K562 (cell line): Measurements from ENCODE around the gene C4orf51. TPM values are rescaled to one million over a fixed set of nuclear protein-coding genes. Genes with fewer than 3 reads are reported as not detected.

ENCODE experiments used
- ATAC-seq: fragments of 200-7000 bp; cut with Tn5 transposase; 3 replicates; pipeline ENCODE4 v1.9.1; 2020; ENCODE audit warnings: moderate library complexity
- BruUV-seq: library from RNA; stranded (reverse); fragments of 400-500 nt; replicated peaks from 2 replicates; lab custom pipeline; 2021; lab: Mats Ljungman, UMichigan
- CTCF ChIA-PET: fragments of 300-600 bp; formaldehyde crosslinking; extraction: SDS; loops from one replicate; lab custom pipeline; 2021; ENCODE audit warnings: low intra/inter-chr PET ratio; lab: Yijun Ruan, JAX
- POLR2A ChIA-PET: fragments of 300-600, 350-650 bp; sonication (Branson Sonifier 250); formaldehyde crosslinking; extraction: SDS; loops from one replicate; lab custom pipeline; 2021; ENCODE audit warnings: antibody characterized with exemption, inconsistent platforms; lab: Yijun Ruan, JAX
- DNase-seq, 4 experiments: peaks; one replicate each; pipeline versions ENCODE4 v3.0.0 to v3.0.0-alpha.2; 2011 to 2018; ENCODE audit warnings: low spot score in 3 of 4, mixed read lengths in 3 of 4; ENCODE audit errors: extremely low read depth in 1 of 4
- FAIRE-seq: peaks from 2 replicates; lab custom pipeline; 2011; peaks lifted over from hg19 to GRCh38; lab: Jason Lieb, UNC
- H2AFZ ChIP-seq: 2 replicates; pipeline ENCODE4 v1.6.0; 2011; ENCODE audit warnings: low read depth, low read length, control low read depth, inconsistent platforms
- H3K27ac ChIP-seq: fragments of 200-600 bp; 3 replicates; pipeline ENCODE4 v1.8.0; 2011; ENCODE audit warnings: low read depth, mild to moderate bottlenecking, control low read depth, inconsistent platforms, low read length, moderate library complexity, mixed read lengths; ENCODE audit errors: extremely low read depth
- H3K27me3 ChIP-seq, 2 experiments: fragments of 300-600 bp in 1 of 2; 2 replicates in 1 of 2; 3 replicates in 1 of 2; pipeline versions ENCODE4 v1.6.0 to v1.8.0; 2011; ENCODE audit warnings: inconsistent platforms in 2 of 2, low read length in 2 of 2, mild to moderate bottlenecking in 1 of 2, mixed read lengths in 1 of 2, moderate library complexity in 1 of 2; ENCODE audit not compliant: control insufficient read depth in 2 of 2, insufficient read depth in 2 of 2
- H3K36me3 ChIP-seq: fragments of 300-600 bp; 3 replicates; pipeline ENCODE4 v1.8.0; 2011; ENCODE audit warnings: mild to moderate bottlenecking, low read length, inconsistent platforms; ENCODE audit not compliant: control insufficient read depth, insufficient read depth
- H3K4me1 ChIP-seq, 2 experiments: fragments of 200-600 bp in 1 of 2; replicated peaks in 1 of 2; 2 replicates in 1 of 2; 3 replicates in 1 of 2; pipeline versions ENCODE4 v1.5.1 to v1.8.0; 2011; ENCODE audit warnings: inconsistent platforms in 2 of 2, low read length in 2 of 2, mild to moderate bottlenecking in 1 of 2, mixed read lengths in 1 of 2, moderate library complexity in 1 of 2; ENCODE audit not compliant: control insufficient read depth in 2 of 2, insufficient read depth in 2 of 2
- H3K4me2 ChIP-seq: 2 replicates; pipeline ENCODE4 v1.6.1; 2011; ENCODE audit warnings: low read length, control low read depth, inconsistent platforms, mixed read lengths; ENCODE audit not compliant: insufficient read depth
- H3K4me3 ChIP-seq: fragments of 200-600 bp; sonication (generic), shearing (Covaris generic); 2 replicates; pipeline ENCODE4 v1.5.1; 2016; ENCODE audit warnings: control low read depth, inconsistent platforms
- H3K79me2 ChIP-seq: fragments of 200-600 bp; 3 replicates; pipeline ENCODE4 v1.8.0; 2011; ENCODE audit warnings: low read length, inconsistent platforms; ENCODE audit not compliant: control insufficient read depth, insufficient read depth
- H3K9ac ChIP-seq, 2 experiments: 2 replicates each; pipeline versions ENCODE4 v1.6.0 to v1.6.1; 2011; ENCODE audit warnings: low read depth in 2 of 2, low read length in 2 of 2, control low read depth in 1 of 2, inconsistent platforms in 1 of 2, mild to moderate bottlenecking in 1 of 2, mixed read lengths in 1 of 2; ENCODE audit not compliant: insufficient read depth in 1 of 2
- H3K9me1 ChIP-seq: one replicate; pipeline ENCODE4 v1.6.0; 2011; ENCODE audit warnings: inconsistent platforms, mild to moderate bottlenecking, low read length, moderate library complexity; ENCODE audit not compliant: control insufficient read depth, insufficient read depth
- H3K9me3 ChIP-seq: replicated peaks from 2 replicates; pipeline ENCODE4 v1.5.1; 2011; ENCODE audit warnings: low read depth, low read length, inconsistent platforms; ENCODE audit not compliant: control insufficient read depth, insufficient read depth
- H4K20me1 ChIP-seq: replicated peaks from 2 replicates; pipeline ENCODE4 v1.6.1; 2011; ENCODE audit warnings: low read length, inconsistent platforms, mixed read lengths; ENCODE audit not compliant: control insufficient read depth, insufficient read depth
- ARID4B ChIP-seq: sonication (generic); formaldehyde crosslinking; IDR thresholded peaks from 2 replicates; pipeline ENCODE4 v1.8.0; 2022; ENCODE audit warnings: mild to moderate bottlenecking, missing genetic modification reagents
- BCLAF1 ChIP-seq, 2 experiments: fragments of 450-650 bp in 1 of 2; IDR thresholded peaks; 2 replicates each; pipeline ENCODE4 v1.6.1; 2011 to 2017; ENCODE audit warnings: low read depth in 2 of 2, antibody characterized with exemption in 1 of 2, borderline replicate concordance in 1 of 2, low read length in 1 of 2, mild to moderate bottlenecking in 1 of 2, mixed read lengths in 1 of 2; ENCODE audit not compliant: control insufficient read depth in 1 of 2
- E2F5 ChIP-seq: sonication (generic); formaldehyde crosslinking; IDR thresholded peaks from 2 replicates; pipeline ENCODE4 v1.8.0; 2022; ENCODE audit warnings: mild to moderate bottlenecking, missing genetic modification reagents
- HMGN3 ChIP-seq: IDR thresholded peaks from 2 replicates; pipeline ENCODE4 v1.6.1; 2011; ENCODE audit warnings: borderline replicate concordance, low read depth, mild to moderate bottlenecking, mixed read lengths, low read length; ENCODE audit not compliant: insufficient read length; ENCODE audit errors: extremely low read depth
- NONO ChIP-seq, 2 experiments: fragments of 200-400 bp in 1 of 2; fragments of 450-650 bp in 1 of 2; formaldehyde crosslinking in 1 of 2; IDR thresholded peaks; 2 replicates each; pipeline ENCODE4 v1.6.1; 2017; ENCODE audit warnings: low read depth in 2 of 2, mild to moderate bottlenecking in 2 of 2, moderate library complexity in 2 of 2, low read length in 1 of 2
- ZNF184 ChIP-seq: sonication (generic); formaldehyde crosslinking; IDR thresholded peaks from 2 replicates; pipeline ENCODE4 v1.5.0; 2020; ENCODE audit warnings: missing genetic modification reagents
- WGBS: fragments of 100-300 bp; shearing (Covaris generic); methylation state at CpG from one replicate; pipeline ENCODE4 v1.1.6; 2016; ENCODE audit warnings: low coverage, mixed read lengths; ENCODE audit not compliant: insufficient coverage; ENCODE audit errors: missing lambda C conversion rate; 5-methylcytosine and 5-hydroxymethylcytosine counted together
- in situ Hi-C: fragments of 300-500 bp; cut with MboI; formaldehyde crosslinking; loops from 4 replicates; pipeline ENCODE4 v1.15.0; 2018; ENCODE audit warnings: inconsistent platforms, mixed read lengths
- intact Hi-C: fragments of 100-400 bp; cut with micrococcal nuclease; formaldehyde crosslinking; loops from 2 replicates; pipeline ENCODE4 v1.14.2; 2022
- polyA plus RNA-seq, 8 experiments: library from polyadenylated mRNA; depleted of rRNA in 4 of 8; stranded (reverse) in 5 of 8; unstranded in 3 of 8; fragments of >200 nt; fragmentation: Nextera tagmentation in 2 of 8; fragmentation: Illumina TruSeq in 1 of 8; extraction: Ambion mirVana in 2 of 8; extraction: Trizol in 1 of 8; gene quantifications; 2 replicates each; pipeline versions ENCODE4 v1.2.1 to v1.2.3, GENCODE V29; 2011 to 2014; ENCODE audit warnings: inconsistent platforms in 1 of 8, missing spikeins in 1 of 8
- total RNA-seq, 7 experiments: library from RNA; depleted of rRNA in 6 of 7; stranded (reverse); fragments of >200 nt in 6 of 7; fragmentation: Illumina TruSeq in 2 of 7; extraction: Trizol in 2 of 7; gene quantifications; 2 replicates each; pipeline versions ENCODE4 v1.2.1 to v1.2.3, GENCODE V29; 2011 to 2021; ENCODE audit warnings: low replicate concordance in 1 of 7

Gene C4orf51
- total and polyA plus RNA-seq, 9 of the 15 experiments (the other 6 are each of a cell fraction or from before 2014, with no cell fraction given) = not detected

GRCh38 chr4:145760961-145761929, 81.3 kb downstream of the C4orf51 start:
- no peak for TF ChIP-seq NONO (IDR thresholded peaks at IDR 0.05; ENCODE audit: low read depth in 2 of 2, low read length in 1 of 2)
- TF ChIP-seq ARID4B (CRISPR knock-in tag) = no peak
- no peak for TF ChIP-seq HMGN3
- TF ChIP-seq ZNF184 (CRISPR knock-in tag) = no peak
- no peak for TF ChIP-seq E2F5 (CRISPR knock-in tag)
- no peak for TF ChIP-seq BCLAF1 (IDR thresholded peaks at IDR 0.05; ENCODE audit: borderline replicate concordance in 1 of 2, control insufficient read depth in 1 of 2, low read depth in 2 of 2, low read length in 1 of 2)
- DNase-seq = no peak
- H3K4me3 ChIP-seq = no peak overlapping the region
- ChIA-PET CTCF (no interaction called here), POLR2A (interaction anchor here (0.6 kb wide), 1 partner anchor 683 kb away, joined by 3 read pairs; no protein-coding TSS in a partner anchor)
- BruUV-seq = no TSS peak
- H3K79me2 ChIP-seq = no peaks in the 10 kb centered on the region
- H3K9ac ChIP-seq = no peak overlapping the region
- in situ Hi-C loops = no loop called here
- 12% methylated on average over 42 of the region's 49 CpGs for WGBS
- H2AFZ ChIP-seq = no peak overlapping the region
- no peaks in the 10 kb centered on the region for H3K4me1 ChIP-seq
- H3K27ac ChIP-seq = no peak overlapping the region
- H3K27me3 ChIP-seq = peaks cover 10 to 46% of the 10 kb centered on the region in 2 experiments; a peak in 4 of 5 replicates
- no peaks in the 10 kb centered on the region for H3K9me3 ChIP-seq
- no peak overlapping the region for H3K4me2 ChIP-seq
- no peak for ATAC-seq
- no peaks in the 10 kb centered on the region for H3K9me1 ChIP-seq
- intact Hi-C loops = no loop called here
- H3K36me3 ChIP-seq = no peaks in the 10 kb centered on the region
- no peak for FAIRE-seq
- no peaks in the 10 kb centered on the region for H4K20me1 ChIP-seq
